Spleen (tissue), 7 donors: ENCODE results near the gene ACY1.

Experiments used
- POLR2A ChIP-seq, 3 donors: fragments of 450-650 bp; IDR thresholded peaks; one replicate each; pipeline ENCODE4 v1.5.1; 2017; ENCODE audit warnings: antibody characterized with exemption in 3 of 3, mild to moderate bottlenecking in 1 of 3
- TF ChIP-seq, protein P1 (sequence below), 11 experiments: fragments of 200-600 bp in 7 of 11; fragments of 450-650 bp in 4 of 11; sonication (generic) in 4 of 11; IDR thresholded peaks in 8 of 11; conservative IDR thresholded peaks in 3 of 11; 1 replicate in 7 of 11; 2 replicates in 4 of 11; pipeline versions ENCODE4 v1.4.0 to v1.8.0; 2016 to 2021; ENCODE audit warnings: antibody characterized with exemption in 11 of 11, inconsistent platforms in 4 of 11, mild to moderate bottlenecking in 1 of 11
- donor health status: DM: no; HTN: no; CAD: no; lungs with moderate emphysema.
- donor health status: DM: no; HTN: no; CAD: no.
- donor health status: DM: no; HTN: no; CAD: no.

DNA sequence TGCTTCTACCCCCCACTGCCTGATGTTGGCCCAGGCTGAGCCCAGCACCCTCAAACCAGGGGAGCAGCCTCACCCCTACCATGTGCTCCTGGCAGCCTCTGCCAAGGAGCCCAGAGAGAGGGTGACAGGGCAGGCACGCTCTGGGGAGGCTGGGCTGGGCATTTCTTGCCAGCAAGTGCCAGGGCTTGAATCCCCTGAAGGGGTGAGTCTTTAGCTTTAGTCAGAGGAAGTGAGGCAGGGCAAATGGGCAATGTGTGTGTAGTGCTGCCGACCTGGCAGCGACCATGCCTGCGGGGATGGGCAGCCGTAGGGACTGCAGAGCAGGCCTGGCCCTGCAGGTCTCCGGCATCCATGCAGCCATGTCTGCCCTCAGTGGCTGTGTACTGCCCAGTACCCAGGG, 54.9 kb downstream of the ACY1 start:
- TF ChIP-seq, protein P1, sequence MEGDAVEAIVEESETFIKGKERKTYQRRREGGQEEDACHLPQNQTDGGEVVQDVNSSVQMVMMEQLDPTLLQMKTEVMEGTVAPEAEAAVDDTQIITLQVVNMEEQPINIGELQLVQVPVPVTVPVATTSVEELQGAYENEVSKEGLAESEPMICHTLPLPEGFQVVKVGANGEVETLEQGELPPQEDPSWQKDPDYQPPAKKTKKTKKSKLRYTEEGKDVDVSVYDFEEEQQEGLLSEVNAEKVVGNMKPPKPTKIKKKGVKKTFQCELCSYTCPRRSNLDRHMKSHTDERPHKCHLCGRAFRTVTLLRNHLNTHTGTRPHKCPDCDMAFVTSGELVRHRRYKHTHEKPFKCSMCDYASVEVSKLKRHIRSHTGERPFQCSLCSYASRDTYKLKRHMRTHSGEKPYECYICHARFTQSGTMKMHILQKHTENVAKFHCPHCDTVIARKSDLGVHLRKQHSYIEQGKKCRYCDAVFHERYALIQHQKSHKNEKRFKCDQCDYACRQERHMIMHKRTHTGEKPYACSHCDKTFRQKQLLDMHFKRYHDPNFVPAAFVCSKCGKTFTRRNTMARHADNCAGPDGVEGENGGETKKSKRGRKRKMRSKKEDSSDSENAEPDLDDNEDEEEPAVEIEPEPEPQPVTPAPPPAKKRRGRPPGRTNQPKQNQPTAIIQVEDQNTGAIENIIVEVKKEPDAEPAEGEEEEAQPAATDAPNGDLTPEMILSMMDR (IDR thresholded peaks at IDR 0.05 in 8 of 11, conservative IDR thresholded peaks at IDR 0.05 in 3 of 11): no peak
- no peak for TF ChIP-seq POLR2A (IDR thresholded peaks at IDR 0.05)
